SKM-1 treated with dmso at 0.1 percent for 144 hours (cell line): ENCODE results near the gene CASZ1.

ENCODE experiments used
- DNase-seq: peaks from one replicate; lab custom pipeline; 2025; ENCODE audit not compliant: unreplicated experiment; lab: John Stamatoyannopoulos, UW

The CASZ1 gene

GRCh38 chr1:10688409-10688786, 108.0 kb downstream of the CASZ1 start:
- no peak for DNase-seq

GRCh38 chr1:10687782-10688408, 108.6 kb downstream of the CASZ1 start:
- no peak for DNase-seq

GRCh38 chr1:10687251-10687651, 109.2 kb downstream of the CASZ1 start:
- no peak for DNase-seq

- DNase-seq: no peak
Measured at GRCh38 chr1:10686404-10687040, 109.9 kb downstream of the CASZ1 start.

- no peak for DNase-seq
Measured at GRCh38 chr1:10685808-10686403, 110.5 kb downstream of the CASZ1 start.

GRCh38 chr1:10685196-10685807, 111.1 kb downstream of the CASZ1 start:
- DNase-seq: no peak

GRCh38 chr1:10684221-10684620, 112.2 kb downstream of the CASZ1 start:
- DNase-seq: no peak

- no peak for DNase-seq
Measured at GRCh38 chr1:10682449-10683309, 113.8 kb downstream of the CASZ1 start.

- no peak for DNase-seq
Measured at GRCh38 chr1:10682108-10682445, 114.4 kb downstream of the CASZ1 start.

GRCh38 chr1:10681296-10682107, 114.9 kb downstream of the CASZ1 start:
- no peak for DNase-seq

- no peak for DNase-seq
Measured at GRCh38 chr1:10680487-10680886, 116.0 kb downstream of the CASZ1 start.

GRCh38 chr1:10679496-10680220, 116.8 kb downstream of the CASZ1 start:
- DNase-seq: peak; percentile 33

- no peak for DNase-seq
Measured at GRCh38 chr1:10678852-10679251, 117.6 kb downstream of the CASZ1 start.

- no peak for DNase-seq
Measured at GRCh38 chr1:10678402-10678801, 118.0 kb downstream of the CASZ1 start.

GRCh38 chr1:10677491-10678391, 118.7 kb downstream of the CASZ1 start:
- no peak for DNase-seq

- DNase-seq: no peak
Measured at GRCh38 chr1:10676963-10677362, 119.5 kb downstream of the CASZ1 start.

GRCh38 chr1:10675813-10676212, 120.6 kb downstream of the CASZ1 start:
- DNase-seq: no peak

- no peak for DNase-seq
Measured at GRCh38 chr1:10674700-10675609, 121.5 kb downstream of the CASZ1 start.
